GM18505 (cell line): ENCODE data around the gene CACNB1.
A peak's percentile ranks its signal among the peaks of the same experiment; 100 is the strongest.
"Not testable (repeated sequence)": the region's sequence is repeated elsewhere in the genome, so short reads cannot be mapped to it uniquely, and the experiment has no call there.

Experiments
- ATAC-seq: cut with Tn5 transposase; IDR thresholded peaks from one replicate; pipeline ENCODE4 v1.9.1; 2021; ENCODE audit not compliant: unreplicated experiment
- POLR2A ChIP-seq: IDR thresholded peaks from 4 replicates; pipeline ENCODE4 v1.6.1; 2011; ENCODE audit warnings: borderline replicate concordance; ENCODE audit not compliant: insufficient read depth, insufficient read length; ENCODE audit errors: extremely low read depth

CACNB1 gene

GRCh38 chr17:39173080-39173479, 24.4 kb downstream of the CACNB1 start:
- no peak for ATAC-seq
- TF ChIP-seq POLR2A: no peak

- TF ChIP-seq POLR2A: no peak
- ATAC-seq: no peak
Measured at GRCh38 chr17:39171933-39172332, 25.5 kb downstream of the CACNB1 start.

DNA sequence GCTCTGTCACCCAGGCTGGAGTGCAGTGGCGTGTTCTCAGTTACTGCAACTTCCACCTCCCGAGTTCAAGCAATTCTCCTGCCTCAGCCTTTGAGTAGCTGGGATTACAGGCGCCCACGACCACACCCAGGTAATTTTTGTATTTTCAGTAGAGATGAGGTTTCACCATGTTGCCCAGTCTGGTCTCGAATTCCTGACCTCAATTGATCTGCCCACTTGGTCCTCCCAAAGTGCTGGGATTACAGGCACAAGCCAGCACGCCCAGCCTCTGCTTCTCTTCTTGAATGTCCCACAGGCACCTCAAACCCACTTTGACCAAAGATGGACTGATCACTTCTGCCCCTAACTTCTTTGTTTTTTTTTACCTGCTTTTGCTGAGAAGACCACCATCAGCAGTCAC, 26.9 kb downstream of the CACNB1 start:
- no peak for ATAC-seq
- TF ChIP-seq POLR2A: no peak

DNA sequence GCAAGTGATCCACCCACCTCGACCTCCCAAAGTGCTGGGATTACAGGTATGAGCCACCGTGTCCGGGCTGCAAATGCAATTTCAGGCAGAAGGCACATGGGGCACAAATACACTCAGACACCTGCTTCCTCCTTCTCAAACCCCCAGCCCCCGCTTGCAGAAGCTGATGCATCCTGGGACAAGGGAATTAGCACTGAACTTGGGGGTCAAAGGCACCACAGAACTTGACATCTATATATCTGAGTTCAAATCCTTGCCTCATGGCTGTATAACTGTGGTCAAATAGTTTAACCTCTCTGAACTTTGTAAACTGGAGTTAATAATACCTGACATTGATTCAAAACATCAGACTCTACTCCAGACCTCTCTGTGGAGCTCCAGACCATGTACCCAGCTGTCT, 27.4 kb downstream of the CACNB1 start:
- no peak for TF ChIP-seq POLR2A
- no peak for ATAC-seq

DNA sequence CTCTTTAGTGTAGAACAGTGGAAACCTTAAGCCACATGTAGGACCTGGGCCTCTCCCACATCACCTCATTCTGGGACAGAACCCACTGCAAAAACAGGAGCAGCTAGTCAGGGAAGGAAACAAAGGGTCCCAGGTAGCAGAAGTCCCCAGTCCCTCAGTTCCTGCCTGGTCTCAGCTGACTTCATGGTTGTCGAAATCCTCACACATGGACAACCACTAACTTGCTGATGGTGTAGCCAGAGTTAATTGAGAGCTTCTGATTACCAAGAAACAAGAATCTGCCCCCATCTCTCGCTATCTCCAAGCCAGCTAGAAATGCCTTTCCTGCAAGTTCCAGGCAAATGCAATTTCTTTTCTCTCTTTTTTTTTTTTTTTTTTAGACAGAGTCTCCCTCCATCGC, 28.0 kb downstream of the CACNB1 start:
- no peak for ATAC-seq
- no peak for TF ChIP-seq POLR2A

- TF ChIP-seq POLR2A: no peak
- ATAC-seq: no peak
Measured at GRCh38 chr17:39169101-39169500, 28.4 kb downstream of the CACNB1 start.

DNA sequence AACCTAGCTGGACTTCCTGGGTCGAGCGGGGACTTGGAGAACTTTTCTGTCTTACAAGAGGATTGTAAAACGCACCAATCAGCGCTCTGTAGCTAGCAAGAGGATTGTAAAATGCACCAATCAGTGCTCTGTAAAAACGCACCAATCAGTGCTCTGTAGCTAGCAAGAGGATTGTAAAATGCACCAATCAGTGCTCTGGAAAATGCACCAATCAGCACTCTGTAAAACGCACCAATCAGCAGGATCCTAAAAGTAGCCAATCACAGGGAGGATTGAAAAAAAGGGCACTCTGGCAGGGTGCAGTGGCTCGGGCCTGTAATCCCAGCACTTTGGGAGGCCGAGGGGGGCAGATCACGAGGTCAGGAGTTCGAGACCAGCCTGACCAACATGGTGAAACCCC, 29.0 kb downstream of the CACNB1 start:
- ATAC-seq: not testable (repeated sequence)

DNA sequence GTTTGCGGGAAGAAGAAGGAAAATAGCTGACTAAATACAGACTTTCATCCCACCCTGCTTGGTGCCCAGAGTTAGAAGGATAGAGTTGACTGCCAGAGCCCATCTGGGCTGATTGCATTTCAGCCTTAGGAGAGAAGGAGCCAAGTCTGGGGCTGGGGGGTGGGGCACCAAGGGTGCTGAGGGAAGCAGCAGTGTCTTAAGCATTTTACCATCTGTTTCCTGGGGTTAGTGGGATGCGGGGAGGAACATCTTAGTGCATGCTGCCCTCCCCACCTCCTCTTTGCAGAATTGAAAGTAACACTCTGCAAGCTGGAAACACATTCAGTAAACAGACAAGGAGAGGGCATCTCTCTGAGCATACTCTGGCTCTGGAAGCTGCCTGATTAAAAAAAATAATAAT, 30.0 kb downstream of the CACNB1 start:
- no peak for TF ChIP-seq POLR2A
- ATAC-seq: no peak

DNA sequence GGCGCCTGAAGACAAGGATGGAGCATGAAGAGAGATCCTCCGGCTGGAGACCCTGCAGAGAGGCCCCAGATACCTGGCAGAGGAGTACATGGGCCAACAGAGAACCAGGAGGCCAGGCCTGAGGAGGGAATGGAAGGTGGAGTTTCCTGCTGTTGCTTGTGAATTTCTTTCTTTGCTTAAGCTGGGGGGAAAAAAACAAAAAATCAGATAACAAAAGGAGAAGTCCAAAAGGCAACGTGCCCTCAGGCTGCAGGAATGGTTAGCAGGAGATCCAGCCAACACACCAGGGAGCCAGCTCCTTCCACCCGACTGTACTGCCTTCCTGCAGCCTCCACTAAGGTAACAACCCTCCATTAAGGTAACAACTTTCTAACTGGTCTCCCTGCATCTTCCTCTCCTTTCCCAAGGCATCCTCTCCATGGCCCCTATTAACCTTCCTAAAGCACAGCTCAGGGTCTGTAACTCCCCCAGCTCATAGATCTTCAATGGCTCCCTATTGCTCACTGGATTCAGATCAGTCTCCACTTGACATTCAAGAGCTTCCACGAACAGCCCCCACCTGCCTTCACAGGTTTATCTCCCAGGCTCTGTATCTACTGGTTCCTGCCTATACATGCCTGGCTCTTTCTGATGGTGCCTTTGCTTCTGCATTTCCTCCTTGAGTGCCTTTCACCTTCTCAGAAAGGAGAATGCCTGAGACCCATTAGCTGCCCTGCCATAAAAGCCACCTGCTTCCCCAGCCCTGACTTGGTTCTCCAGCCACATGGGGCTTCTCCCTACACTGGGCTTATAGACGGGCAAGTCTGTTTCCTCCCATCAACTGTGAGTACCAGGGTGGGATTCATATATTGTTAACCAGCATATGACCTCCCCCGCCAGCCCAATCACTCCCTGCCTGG, 30.8 kb downstream of the CACNB1 start:
- TF ChIP-seq POLR2A: no peak
- no peak for ATAC-seq

- no peak for ATAC-seq
- no peak for TF ChIP-seq POLR2A
Measured at GRCh38 chr17:39165841-39166349, 31.6 kb downstream of the CACNB1 start, which contains the start of gene ARL5C. TSS of gene ARL5C (minus strand) at chr17:39166161. CDS start at chr17:39165760, 401 bp downstream.

GRCh38 chr17:39165178-39165840, 32.2 kb downstream of the CACNB1 start:
- no peak for TF ChIP-seq POLR2A
- ATAC-seq: no peak

GRCh38 chr17:39164675-39165143, 32.8 kb downstream of the CACNB1 start:
- TF ChIP-seq POLR2A: no peak
- ATAC-seq: peak; percentile 58

DNA sequence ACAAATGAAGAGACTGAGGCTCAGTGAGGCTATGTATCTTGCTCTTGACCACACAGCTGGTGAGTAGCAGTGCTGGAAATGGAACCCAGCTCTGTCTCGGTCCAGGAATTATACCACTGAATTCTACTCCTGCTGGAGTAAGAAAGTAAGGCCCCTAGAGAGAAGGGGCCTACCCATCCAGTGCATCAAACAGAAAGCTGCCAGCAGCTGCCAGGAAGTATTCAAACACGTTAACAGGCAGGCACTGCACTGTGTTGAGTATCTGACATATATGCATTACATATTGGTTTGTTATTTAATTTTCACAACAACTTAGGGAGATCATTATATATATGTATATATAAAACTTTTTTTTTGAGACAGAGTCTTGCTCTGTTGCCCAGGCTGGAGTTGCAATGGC, 35.5 kb downstream of the CACNB1 start:
- no peak for ATAC-seq
- TF ChIP-seq POLR2A: no peak

- TF ChIP-seq POLR2A: no peak
- ATAC-seq: no peak
Measured at GRCh38 chr17:39158623-39159022, 38.8 kb downstream of the CACNB1 start.
